NCI-H226 (cell line): ENCODE data around the gene TENM3.
A peak's percentile ranks its signal among the peaks of the same experiment; 100 is the strongest.

Experiments
- DNase-seq: peaks from one replicate; pipeline ENCODE4 v3.0.0-alpha.2; 2015

Gene TENM3

DNA sequence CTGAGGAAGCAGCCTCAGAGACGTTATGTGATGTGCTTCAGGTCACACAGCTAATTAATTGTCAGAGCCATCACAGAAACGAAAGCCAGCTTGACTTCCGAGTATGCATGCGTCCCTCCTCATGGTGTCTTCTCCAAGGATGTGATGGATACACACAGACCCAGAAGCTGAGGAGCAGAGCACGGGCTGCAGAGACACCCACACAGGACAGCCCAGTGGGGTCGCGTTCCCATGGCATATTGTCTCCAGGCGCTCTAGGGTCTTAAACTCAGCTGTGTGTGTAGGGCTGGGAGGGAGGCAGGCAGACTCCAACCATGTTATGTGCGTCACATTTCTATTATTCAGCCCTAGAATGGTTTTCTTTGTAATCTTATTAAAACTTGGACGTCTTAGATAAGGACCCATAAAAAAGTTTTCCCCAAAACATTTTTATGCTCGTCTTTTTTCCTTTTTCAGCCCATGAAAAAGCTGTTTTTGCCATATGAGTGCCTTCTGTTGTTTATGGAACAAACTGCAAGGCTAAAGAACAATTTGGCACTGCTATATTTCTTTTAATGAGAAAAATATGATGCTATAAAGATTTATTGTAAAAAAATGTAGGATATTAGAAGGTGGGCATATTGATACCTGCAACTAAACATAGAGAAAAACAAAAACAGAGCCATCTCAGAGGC, 48.5 kb downstream of the TENM3 start:
- DNase-seq, result no peak

DNA sequence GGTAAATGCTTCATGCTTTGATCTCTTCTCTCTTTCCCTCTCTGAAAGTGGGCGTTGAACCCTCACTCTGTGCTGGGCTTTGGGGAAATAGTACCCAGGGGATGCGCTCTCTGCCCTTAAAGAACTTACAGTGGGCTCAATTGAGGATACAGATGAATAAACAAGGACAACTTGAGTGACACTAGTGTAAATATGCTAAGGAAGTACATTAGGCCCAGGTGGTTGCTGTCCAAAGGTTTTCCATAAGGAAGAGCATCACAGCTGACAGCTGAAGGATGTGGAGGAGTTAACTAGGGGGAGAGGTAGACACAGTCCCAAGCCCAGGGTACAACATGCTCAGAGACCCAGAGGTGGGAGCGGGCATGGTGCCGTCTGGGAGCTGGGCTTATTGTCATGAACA, 49.4 kb downstream of the TENM3 start:
- no peak for DNase-seq

DNA sequence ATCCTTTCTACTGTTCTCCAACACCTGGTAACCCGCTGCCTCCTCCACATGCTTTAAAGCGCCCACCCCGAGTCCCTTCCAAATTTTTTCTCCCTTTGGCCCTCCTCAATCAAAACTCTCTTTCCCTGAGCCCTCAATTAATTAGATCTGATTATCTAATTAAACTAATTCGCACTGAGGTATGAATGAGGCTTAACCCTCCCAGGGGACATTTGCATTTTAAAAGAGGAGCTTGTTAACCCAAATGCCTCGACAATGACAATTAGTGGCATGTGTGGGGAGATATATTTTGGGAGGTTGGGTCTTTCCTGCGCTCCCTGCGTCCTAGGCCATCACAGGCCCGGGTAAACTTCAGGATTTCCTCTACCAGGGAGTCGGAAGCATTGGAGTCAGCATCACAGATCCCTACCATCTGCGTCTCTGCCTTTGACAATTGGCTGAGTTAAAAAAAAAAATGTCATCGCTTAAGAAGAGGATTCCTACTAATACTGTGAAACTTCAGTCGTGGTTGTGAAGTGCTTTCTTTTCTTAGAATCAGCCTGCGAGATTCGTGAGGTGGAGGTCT, 50.6 kb downstream of the TENM3 start:
- no peak for DNase-seq

DNA sequence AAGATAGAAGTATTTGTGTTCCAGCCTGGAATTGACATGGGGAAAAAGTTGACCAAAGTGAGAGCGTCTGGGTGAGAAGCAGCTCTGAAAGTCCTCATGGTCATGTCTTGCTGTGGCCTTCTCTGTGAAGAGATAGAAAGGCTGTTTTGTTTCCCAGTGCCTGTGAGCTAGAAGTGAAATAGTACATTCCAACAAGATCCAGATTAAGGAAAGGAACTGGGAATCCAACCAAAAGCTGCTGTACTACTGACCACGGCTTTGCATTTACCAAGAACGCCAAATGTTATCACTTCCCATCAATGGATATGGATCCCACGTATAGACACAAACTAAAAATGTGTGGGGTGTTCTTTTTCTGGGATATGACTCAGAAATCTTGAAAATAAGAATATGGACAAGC, 51.2 kb downstream of the TENM3 start:
- no peak for DNase-seq

DNA sequence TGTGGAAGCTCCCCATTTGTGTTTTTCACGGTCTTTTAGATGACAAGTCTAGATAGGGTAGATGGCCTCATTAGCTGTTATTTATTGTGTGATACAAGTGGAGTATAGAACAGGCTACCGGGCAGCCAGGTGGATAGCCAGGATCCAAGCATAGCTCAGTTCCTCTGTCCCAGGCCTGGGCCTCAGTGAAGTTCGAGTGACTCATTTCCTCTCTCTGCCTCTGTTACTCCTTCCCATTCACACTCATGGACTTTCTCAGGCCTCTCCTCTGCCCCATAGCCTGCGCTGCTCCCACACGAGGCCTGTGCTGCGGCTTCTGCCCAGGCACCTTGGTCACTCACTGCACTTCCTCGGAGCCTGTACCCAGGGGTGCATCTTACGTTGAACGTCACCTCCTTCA, 54.5 kb downstream of the TENM3 start:
- peak; percentile 73 for DNase-seq

DNA sequence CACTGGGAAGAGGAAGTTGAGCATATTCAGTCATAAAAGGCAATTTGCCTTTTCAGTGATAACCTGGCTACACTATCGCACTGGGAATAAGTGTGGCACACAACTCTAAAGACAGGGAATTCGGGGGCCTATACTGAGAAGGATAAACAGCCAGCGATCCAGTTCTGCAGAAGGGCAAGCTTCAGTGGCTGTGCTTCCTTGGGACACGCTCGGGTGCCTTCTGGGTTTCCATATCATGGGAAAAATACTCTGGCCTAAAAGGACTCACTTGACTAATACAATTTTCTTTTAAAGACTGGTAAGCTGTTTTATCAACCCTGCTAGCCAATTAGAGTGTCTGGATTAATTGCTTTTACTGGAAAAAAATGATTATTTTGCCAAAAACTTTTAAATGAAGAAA, 58.5 kb downstream of the TENM3 start:
- no peak for DNase-seq

DNA sequence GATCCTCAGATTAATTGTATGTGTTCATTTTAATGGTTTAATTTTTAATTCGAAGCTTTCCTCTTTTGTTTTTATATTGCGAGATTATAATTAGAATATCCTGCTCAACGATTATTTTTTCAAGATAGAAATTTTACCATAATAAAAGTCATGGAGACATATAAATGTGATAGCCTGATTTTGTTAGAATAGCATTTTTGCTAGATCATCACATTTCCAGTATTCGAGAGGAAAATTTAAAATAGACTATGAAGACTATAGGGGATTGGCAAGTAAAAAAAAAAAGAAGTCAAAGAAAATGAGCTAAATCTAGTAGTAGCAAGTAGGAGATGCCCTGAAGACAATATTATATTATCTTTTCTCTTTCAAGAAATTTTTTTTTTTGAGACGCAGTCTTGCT, 60.6 kb downstream of the TENM3 start:
- no peak for DNase-seq

DNA sequence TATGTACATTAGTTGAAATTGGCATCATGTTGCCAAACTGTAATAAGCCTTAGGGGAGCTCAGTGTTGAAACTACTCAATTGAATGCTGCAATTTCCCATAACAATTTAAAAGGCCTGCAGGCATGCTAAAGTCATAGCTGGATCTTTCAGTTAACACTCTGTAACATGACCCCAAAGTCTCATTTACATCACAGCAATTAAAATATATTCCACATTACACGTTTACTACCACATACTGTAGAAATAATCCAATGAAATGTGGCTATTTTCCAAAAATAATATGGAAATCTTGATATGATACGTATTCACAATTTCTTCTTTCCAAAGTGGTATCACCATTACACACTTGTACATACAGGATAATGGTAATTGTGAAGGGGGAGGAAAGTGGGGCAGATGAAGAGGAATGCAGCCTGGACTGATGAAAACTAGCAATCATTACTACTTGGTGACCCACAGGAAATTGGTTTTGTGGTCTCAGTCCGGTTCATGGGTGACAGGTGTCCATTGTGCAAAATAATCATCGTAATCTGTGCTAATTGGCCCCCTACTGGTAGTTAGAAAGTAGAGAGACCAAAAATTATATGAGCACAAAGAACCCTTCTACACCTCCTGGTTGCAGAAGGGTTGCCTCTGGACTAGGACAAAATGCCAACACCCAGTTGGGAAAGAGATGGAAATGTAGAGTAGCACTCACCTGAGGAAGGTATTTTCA, 63.7 kb downstream of the TENM3 start:
- peak; percentile 41 for DNase-seq

DNA sequence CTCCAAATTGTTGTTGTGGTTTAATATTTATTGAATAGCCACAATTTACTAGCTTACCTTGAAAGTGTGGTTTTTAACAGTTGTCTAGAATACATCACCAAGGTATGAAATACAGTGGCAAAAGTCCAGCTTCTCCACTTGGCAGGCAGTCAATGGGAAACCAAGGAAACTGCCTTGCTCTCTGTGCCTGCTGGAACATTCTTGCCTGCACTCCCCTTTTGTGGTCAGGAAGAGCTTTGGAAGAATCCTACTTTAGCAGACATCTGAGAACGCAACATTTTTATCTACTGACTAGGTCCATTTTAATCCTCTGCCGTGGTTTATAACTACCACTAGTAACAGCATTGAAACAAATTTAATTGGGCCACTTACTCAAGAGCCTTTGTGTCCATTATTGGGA, 64.5 kb downstream of the TENM3 start:
- peak; percentile 97 for DNase-seq

DNA sequence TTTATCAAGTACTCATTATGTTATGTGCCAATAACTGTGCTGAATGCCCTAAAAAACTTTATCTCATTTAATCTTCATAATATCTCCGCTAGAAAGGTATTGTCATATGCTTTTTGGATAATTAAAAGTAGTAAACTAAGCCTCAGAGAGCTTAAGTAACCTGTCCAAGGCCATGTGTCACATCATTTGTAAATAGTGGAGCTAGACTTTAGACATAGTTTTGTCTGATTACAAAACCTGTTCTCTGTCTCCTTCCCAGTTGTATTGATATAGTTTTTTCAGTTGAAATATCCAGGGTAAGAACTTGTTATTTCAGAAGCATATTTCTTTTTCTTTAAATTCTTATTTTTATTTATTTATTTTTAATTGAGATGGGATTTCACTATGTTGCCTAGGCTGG, 66.7 kb downstream of the TENM3 start:
- no peak for DNase-seq

DNA sequence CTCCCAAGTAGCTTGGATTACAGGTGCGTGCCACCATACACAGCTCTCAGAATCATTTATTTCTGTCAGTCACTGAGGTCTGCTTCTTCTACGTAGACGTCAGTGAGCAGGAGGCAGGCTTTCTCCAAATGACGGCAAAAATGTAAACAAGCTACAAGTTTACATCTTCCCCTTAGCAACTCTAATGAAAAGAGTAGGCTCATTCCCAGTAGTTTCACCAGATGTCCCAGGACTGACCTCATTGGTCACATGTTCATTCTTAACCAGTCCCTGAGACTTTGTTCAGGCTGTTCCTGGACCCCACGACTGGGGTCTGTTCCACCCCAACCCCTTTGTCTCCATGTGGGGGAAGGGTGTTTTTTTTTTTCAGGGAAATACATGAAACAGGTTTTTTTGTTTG, 67.1 kb downstream of the TENM3 start:
- no peak for DNase-seq

DNA sequence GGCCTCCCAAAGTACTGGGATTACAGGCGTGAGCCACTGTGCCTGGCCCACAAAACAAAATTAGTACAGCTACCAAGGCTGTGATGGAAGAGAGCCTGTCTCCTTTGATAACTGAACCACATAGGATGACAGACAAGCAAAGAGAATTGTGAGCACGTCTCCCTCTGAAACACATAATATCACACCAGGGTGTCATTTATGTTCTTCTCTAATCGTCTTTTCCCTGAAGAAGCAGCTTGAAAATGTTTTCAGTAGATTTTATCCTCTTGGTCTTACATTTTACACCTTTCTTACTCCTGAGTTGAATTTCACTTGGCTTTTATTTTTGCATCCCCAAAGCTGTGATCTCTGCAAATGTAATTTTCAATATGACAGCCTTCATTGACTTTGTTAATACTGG, 67.8 kb downstream of the TENM3 start:
- no peak for DNase-seq

DNA sequence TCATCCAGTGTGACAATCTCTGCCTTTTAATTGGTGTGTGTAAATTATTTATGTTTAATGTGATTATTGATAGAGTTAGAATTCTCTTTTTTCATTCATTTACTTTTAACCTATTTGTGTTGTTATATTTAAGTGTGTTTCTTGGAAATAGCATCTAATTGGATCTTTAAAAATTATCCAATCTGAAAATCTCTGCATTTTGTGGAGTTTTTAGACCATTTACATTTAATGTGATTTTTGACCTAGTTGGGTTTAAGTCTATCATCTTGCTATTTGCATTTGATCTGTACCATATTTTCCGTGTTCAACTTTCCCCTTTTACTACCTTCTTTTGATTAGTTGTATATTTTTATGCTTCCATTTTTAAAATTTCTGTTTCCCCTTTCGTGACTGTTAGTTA, 71.3 kb downstream of the TENM3 start:
- no peak for DNase-seq

DNA sequence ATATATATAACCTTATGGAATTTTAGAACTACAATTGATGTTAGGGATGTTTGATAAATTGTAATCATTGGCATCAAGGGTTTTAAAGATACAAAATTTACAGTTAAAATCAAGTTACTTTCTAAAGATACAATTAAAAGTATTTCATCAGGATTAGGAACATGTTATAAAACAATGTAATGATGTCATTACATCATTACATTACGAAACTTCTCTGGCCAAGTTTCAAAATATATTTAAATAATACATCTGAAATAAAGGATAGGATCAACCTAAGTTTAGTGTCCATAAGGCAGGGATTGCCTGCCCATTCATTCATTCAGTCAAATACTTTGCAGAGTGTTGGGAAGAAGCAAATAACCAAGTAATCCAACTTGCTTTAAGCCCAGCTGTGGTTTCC, 75.1 kb downstream of the TENM3 start:
- no peak for DNase-seq

DNA sequence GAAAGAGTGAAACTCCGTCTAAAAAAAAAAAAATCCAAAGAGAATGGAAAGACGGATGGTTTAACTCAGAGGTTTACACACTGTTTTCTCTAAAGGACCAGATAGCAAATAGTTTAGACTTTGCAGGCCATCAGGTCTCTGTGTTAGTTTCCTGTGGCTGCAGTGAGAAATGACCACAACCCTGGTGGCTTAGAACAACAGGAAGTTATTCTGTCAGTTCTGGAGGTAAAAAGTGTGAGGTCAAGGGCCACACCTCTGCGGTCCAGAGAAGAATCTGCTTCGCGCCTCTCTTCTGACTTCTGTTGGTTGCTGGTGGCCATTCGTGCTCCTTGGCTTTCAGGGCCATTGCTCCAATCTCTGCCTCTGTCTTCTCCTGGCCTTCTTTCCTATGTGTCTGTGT, 76.9 kb downstream of the TENM3 start:
- DNase-seq, result no peak

DNA sequence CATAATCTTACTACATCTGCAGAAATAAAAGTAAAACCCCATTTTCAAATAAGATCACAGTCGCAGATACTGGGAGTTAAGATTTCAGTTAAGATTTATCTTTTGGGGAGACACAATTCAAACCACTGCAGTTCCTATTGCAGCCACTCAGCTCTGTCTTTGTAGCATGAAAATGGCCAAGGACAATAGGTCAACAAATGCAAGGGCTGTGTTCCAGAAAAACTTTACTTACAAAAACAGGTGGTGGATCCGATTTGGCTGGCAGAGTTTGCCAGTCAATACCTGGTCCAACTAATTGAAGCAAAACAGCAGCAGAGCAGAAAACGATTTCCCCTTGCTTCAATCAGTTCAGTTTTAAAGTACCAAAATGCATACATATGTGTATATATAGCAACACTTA, 77.4 kb downstream of the TENM3 start:
- DNase-seq, result no peak

DNA sequence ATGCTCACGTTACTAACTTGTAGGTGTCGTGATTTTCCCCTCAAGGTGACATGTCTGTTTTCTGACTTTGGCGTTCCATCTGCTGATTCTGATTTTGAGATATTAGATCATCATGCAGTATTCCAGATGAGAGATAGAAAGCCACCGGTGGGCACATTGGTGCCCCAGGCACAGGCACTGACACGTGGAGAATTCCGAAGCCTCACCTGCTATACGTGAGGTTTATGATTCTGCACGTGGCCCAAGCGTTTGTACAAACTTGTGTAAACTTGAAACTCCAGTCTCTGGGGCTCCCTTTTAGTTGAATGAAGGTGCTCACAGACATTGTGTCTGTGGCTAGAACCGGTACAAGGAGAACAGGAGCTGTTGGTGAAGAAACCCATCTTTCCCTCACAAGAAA, 81.1 kb downstream of the TENM3 start:
- DNase-seq, result no peak

DNA sequence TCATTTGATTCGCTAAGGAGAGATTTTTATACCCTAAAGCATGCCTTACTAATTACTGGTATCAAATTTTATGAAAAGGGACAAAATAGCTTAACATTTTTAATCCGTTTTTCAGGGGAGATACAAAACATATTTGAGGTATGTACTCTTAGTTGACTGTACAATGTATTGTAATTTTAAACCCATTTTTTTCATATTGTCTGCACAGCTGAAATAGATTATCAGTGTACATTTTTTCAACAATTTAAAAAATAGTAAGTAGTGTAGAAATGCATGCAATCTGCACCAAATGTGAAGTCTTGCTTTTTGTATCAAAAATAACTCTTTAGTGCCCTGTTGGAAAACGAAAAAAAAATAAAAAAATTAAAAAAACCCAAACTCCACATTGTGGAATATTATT, 82.2 kb downstream of the TENM3 start:
- DNase-seq, result no peak

DNA sequence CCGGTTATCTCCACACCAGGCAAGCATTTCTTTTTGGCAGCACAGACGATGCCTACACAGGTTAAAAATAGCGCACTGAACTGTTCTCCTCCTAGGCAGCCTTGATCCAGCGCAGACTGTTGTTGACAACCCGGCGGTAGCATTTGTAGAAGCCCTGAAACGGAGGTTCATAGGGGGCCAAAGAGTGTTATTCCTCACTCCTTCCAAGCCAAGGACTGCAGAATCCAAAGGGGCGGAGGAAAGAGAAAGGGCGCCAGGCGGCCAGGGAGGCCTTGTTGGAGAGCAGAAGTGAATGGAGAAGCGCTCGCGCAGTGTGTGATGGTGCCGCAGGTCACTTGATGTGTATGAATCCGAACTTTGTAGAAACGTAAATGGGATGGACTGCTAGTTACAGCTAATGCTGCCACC, 82.7 kb downstream of the TENM3 start:
- no peak for DNase-seq

DNA sequence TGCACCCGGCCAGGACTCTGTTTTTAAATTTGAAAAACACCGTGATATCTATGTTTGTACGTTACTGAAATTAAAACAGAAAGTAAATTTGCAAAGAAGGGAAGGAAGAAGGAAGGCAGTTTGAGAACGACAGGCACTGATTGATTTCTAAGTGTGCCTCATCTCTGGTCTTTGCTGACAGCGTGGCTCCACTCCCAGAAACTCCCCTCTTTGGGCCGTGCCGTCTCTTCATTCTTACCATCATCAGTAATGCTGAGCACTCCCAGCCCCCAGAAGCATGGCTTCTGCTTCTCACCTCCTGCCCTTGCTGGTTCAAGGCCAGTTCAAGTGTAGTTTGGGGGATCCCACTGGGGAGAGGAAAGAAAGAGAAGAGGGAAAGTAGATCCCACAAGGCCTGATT, 85.3 kb downstream of the TENM3 start:
- no peak for DNase-seq

DNA sequence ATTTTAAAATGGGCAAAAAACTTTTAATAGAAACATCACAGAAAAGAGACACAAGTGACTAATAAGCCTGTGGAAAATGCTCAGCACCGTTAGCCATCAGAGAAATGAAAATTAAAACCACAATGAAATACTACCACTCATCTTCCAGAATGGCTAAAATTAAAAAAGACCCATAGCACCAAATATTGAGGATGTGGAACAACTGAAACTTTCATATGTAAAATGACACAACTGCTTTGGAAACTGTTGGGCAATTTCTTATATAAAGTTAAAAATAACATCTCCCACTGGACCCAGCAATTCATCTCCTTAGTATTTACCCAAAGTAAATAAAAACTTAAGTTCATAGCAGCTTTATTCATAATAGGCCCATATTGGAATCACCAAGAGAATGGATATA, 94.2 kb downstream of the TENM3 start:
- DNase-seq, result no peak

DNA sequence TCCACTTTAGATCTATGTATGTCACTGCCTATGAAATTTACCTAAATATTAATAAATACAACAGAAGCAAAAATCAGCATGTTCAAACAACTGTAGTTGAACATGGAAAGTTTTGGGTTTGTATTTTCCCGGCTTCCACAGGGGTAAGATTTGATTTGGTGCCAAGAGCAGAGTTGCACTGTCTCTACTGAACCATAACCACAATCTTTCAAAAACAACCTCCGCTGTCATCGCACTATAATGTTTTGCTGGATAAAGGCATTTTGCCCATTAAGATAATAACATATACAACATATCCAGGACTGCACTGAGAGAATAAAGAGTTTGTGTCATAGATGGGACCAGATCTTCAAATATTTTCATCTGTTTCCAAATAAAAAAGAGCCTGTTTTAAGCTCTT, 94.9 kb downstream of the TENM3 start:
- no peak for DNase-seq

DNA sequence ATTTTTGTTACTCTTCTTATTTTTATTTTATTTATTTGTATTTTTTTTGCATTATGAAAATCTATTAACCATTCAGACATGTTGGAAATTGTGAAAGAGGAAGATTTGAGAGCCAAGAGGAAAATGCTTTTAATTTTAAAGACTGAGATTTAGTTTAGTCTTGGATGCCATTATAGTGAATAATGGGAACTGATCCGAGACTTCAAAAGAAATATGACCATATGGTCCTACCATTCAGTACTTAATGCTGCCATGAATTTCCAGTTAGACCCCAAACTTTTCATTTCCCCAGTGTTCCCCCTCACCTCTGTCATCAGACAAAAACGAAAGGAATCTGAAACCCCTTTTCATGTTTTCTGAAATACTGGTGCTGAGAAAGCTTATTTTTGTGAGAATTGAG, 95.5 kb downstream of the TENM3 start:
- no peak for DNase-seq

DNA sequence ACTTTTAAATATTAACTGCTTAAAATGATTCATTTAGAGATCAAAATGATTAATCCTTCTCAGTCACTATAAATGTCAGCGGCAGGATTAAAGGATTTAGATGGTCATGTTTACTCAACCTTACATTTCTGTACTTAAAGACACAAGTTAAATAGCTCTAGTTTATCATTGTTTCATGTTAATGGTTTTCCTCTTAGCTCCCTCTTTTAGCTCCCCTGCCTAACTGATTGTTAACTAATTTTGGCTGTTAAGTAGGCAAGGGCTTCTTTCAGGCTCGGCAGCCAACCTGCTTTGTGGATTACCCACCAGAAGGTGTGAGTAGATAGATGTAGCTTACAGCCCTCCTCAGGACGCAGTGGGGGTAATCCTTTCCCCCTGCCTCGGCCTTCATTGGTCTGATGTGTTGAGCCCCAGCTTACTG, 96.0 kb downstream of the TENM3 start:
- no peak for DNase-seq

DNA sequence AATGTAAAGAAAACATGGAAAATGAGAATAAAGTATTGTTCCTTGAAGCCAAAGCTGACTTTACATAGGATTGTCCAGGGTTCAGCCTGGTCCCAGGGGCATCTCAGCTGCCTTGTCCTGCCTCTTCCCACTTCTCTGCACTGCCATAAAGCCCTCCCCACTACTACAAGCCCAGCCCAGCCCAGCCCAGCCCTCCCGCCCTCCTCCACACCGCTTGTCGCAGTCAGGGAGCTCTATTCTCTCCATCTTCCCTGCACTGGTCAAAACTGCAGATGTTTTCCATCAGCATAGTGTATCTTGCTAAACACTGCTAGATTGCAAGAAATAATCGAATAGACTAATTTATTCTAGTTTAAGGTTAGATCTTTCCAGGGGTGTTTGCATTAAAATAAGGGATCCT, 100.3 kb downstream of the TENM3 start:
- no peak for DNase-seq
